ENCODE results near the gene HOXA1.
A peak's percentile ranks its signal among the peaks of the same experiment; 100 is the strongest.

GRCh38 chr7:27116031-27116961, 20.5 kb upstream of the HOXA1 start:
- TF ChIP-seq CBX8 (IDR thresholded peaks at IDR 0.05; ENCODE audit: borderline replicate concordance, low read depth, low read length) (peak; percentile 18), POLR2A (IDR thresholded peaks at IDR 0.05; ENCODE audit: control extremely low read depth in 1 of 2, low read depth in 2 of 2, low read length in 2 of 2) (no peak)
